Left kidney (tissue), 2 donors: ENCODE results near the gene KCNQ1. TPM values are rescaled to one million over a fixed set of nuclear protein-coding genes. Genes with fewer than 3 reads are reported as not detected.

Source experiments
- DNase-seq: peaks from one replicate; pipeline ENCODE4 v3.0.0-alpha.2; 2013
- polyA plus RNA-seq: library from polyadenylated mRNA; unstranded; fragments of 120-200 nt; gene quantifications from one replicate; pipeline ENCODE4 v1.2.1, GENCODE V29; 2013; ENCODE audit not compliant: insufficient read length

KCNQ1 gene
- polyA plus RNA-seq, 1 donor = 9.1 TPM

- DNase-seq = no peak
Measured at GRCh38 chr11:2836315-2837095, 391.7 kb downstream of the KCNQ1 start.

GRCh38 chr11:2837096-2837601 lies 392.3 kb downstream of the KCNQ1 start:
- DNase-seq = peak; percentile 87

- no peak for DNase-seq
Measured at GRCh38 chr11:2837651-2838050, 392.8 kb downstream of the KCNQ1 start.

- DNase-seq = no peak
Measured at GRCh38 chr11:2838091-2838490, 393.3 kb downstream of the KCNQ1 start.

DNA sequence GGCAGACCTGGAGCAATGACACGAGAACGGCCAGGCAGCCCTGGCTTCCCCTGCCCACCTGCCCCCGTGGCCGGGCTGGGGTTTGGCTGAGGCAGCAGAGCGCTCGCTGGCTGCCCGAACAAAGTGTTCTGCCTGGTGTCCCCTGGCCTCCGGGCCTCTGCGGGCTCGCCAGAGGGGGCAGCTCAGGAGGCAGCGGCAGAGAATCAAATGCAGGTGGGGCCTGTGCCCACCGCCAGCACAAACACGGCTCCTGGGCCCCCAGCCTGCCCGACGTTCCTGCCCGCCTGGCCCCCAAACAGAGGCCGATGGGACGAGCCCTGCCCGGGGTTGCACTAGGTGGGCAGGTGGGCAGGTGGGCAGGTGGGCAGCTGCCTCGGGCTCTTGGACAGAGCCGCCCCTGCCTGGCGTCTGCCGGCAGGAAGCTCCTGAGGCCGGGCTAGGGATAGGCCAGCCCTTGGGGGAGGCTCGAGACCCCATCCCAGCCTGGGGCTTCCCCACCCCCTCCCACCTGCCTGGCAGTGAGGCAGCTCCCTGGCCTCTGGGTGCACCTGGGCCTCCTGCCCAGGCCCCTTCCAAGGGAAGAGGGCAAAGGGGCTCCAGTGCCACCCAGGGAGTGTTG lies 394.0 kb downstream of the KCNQ1 start:
- no peak for DNase-seq

GRCh38 chr11:2839395-2839943 lies 394.7 kb downstream of the KCNQ1 start:
- DNase-seq = no peak

- DNase-seq = no peak
Measured at GRCh38 chr11:2841411-2842190, 396.8 kb downstream of the KCNQ1 start.

DNA sequence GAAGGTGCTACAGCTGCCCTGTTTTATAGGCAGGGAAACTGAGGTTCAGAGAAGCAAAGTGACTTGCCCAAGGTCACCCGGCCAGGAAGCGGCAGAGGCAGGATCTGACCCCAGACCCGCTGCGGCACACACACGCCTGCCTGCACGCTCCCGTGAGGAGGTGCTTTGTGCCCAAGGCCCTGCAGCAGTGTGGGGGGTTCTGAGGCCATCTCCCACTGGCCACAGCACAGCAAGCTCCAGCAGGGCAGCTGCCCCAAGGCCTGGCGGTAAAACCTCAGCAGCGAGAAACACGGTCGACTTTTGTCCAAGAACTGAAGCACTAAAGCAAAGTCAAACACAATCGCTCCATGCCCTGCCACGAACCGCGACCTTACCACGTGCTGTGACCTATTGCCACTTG lies 398.1 kb downstream of the KCNQ1 start:
- no peak for DNase-seq

GRCh38 chr11:2843551-2843950 lies 398.7 kb downstream of the KCNQ1 start:
- DNase-seq = no peak

- no peak for DNase-seq
Measured at GRCh38 chr11:2844116-2844842, 399.5 kb downstream of the KCNQ1 start.

DNA sequence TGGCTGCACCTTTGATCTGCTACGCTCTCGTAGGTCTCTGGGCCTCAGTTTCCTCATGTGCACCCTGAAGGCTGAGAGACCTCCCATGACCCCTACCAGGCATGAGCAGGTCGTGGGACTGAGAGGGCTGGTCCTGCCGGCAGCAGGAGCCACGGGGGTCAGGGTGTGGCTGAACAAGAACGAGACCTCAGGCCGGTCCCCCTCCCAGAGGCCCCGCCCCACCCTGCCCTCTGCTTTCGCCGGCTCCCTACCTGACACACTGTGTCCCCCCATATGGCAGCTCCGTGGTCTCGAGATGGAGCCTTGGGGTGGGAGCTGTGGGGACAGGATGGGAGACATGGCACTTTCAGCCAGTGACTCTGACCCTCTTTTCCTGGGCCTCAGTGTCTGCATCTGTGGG lies 400.2 kb downstream of the KCNQ1 start:
- DNase-seq = no peak

DNA sequence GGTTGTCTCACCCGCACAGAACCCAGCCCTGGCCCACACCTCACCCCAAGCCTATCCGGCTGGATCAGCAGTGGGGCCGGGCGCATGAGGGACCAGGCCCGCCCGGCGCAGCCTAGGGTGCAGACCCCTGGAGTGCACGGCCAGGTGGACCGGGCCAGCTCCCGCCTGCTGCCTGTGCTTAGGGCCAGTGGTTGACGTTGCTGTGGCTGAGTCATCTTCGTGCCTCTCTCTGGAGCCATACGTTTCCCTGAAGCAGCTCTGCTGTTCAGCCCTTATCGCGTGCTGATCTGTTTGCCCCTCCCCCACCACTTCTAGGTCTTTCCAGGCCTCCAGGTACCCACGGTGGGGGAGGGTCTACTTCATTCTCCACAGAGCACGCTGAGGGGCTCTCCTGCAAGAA lies 401.2 kb downstream of the KCNQ1 start:
- no peak for DNase-seq

GRCh38 chr11:2846470-2846869 lies 401.7 kb downstream of the KCNQ1 start:
- DNase-seq = no peak

- DNase-seq = no peak
Measured at GRCh38 chr11:2847561-2847960, 402.8 kb downstream of the KCNQ1 start.

GRCh38 chr11:2848497-2848896 lies 403.7 kb downstream of the KCNQ1 start:
- DNase-seq = no peak

DNA sequence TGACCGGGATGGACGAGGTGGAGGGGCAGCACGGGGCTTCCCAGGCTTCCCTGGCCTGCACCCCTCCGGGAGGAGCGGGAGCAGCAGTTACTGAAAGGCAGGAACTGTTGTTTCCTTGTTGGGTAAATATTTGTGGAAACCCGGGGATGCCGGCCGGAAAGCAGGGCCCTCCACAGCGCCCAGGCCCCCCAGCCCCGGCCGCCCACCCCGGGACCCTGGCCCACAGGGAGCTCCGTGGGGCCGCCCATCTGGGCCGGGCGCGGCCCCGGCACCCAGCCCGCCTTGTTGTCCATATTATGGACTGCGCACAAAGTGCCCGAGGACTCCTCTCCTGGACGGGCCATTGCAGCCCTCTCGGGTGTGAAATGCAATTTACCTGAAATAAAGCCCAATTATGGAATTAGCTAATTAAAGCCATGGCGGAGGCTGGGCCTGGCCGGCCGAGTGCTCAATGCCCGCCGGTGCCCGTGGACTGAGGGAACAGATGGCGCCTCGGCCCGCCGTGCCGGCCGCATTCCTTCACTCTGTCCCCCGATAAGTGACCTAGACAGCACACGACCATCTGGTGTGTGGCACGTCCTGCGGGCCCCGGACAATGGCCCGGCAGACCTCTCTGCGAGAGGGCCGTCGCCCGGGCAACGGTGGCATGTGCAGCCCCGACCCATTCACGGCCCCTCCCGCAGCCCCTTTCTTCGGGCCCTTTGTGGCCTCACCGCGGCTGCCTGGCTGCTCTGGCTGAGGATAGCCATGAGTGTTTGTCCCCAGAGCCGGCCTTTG lies 405.4 kb downstream of the KCNQ1 start:
- DNase-seq = no peak

DNA sequence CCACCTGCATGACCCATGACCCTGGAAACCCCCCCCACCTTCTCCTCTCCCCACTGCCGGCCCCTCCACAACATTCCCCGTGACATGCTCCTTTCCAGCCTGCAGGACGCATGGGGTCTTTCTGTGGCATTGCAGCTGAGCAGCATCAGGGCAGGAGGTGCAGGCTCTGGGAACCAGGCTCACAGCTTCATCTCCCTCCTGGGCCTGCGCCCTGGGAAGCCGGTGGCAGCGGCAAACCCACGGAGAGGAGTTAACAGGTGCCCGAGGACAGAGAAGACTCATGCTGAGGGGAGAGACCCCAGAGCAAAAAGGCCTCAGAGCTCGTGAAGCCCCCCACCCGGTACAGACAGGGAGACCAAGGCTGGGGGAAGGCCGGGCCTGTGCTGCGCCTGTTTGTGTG lies 408.6 kb downstream of the KCNQ1 start:
- no peak for DNase-seq

DNA sequence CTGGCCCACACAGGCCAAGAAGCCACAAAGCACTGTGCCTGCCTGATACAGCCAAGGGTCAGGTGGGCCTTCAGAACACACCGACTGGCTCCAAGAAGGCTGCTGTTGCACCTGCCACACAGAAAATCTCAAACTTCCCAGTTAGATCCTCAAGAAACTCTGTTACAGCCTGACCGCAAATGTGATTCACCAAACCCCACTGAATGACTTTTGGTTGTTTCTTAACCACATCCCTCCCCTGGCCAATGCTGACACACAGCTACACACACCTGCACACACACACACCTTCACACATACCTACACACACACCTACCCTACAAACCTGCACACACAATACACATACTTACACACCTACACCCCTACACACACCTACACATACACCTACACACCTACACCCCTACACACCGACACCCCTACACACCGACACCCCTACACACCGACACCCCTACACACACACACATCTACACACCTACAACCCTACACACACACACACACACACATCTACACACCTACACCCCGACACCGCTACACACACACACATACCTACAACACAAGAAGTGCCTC lies 409.3 kb downstream of the KCNQ1 start:
- DNase-seq = no peak

DNA sequence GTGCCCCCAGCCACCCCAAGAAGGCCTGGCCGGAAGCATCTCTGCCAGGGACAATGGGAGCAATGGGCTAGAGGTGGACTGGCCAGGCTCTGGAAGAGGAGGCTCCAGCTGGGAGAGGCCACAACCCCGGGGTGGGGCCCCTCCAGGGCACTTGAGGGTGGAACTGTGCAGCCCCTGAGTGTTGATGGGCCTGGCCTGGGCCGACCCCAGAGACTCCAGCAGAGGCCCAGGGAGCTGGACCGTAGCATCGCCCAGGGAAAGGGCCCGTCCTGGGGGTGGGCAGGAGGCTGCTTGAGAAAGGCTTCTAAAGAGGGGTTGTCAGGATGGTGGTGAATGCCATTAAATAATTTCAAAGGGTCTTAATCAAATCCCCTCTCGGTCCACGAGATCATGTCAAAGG lies 410.4 kb downstream of the KCNQ1 start:
- DNase-seq = no peak

- no peak for DNase-seq
Measured at GRCh38 chr11:2857276-2857675, 412.5 kb downstream of the KCNQ1 start.

GRCh38 chr11:2857918-2858317 lies 413.1 kb downstream of the KCNQ1 start:
- no peak for DNase-seq
